ENCODE measurements around the gene DCDC1. TPM values are rescaled to one million over a fixed set of nuclear protein-coding genes. Genes with fewer than 3 reads are reported as not detected.

Gene DCDC1
- total RNA-seq, 1 experiment from 2014 or later: 0.22 TPM

DNA sequence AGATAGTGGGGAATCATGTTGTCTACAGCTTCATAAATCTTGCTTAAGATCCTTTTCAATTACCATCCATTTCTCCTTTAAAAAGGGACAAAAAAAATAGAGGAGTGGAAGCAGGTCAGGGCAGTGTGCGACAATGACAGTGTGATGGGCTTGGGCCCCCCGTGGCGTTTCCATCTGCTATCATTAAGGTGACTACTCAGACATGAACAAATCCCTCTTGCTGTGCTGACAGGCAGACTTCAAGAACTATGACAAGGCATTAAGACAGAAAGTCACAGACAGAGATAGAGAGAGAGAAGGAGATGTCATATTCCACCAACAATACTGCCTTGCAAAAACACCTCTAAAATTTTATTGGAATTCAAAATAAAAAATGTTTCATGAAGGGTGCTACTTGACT lies 263.2 kb downstream of the DCDC1 start:
- H3K9me3 Mint-ChIP-seq: no peaks in the 10 kb centered on the region
- ChIA-PET CTCF (interaction anchor here (0.6 to 3.1 kb wide), 62 partner anchors 9 to 1069 kb away, joined by 3 to 82 read pairs (median 5); partner anchors contain the start of genes DCDC1 and DNAJC24), POLR2A (no interaction called here)
- ATAC-seq (peak; percentile 25; the same call in 1 of the 2 replicates), DNase-seq (ENCODE audit: low spot score) (no peak)
- peaks cover 15% of the 10 kb centered on the region for H3K4me1 Mint-ChIP-seq
- H3K4me3 Mint-ChIP-seq: no peak overlapping the region
- H3K36me3 Mint-ChIP-seq: no peaks in the 10 kb centered on the region
- no peak overlapping the region for H3K27ac Mint-ChIP-seq
- H3K27me3 Mint-ChIP-seq (ENCODE audit: low read depth): no peaks in the 10 kb centered on the region
- TF ChIP-seq TP53 (CRISPR knock-in tag; IDR thresholded peaks at IDR 0.05) (no peak), RELA (CRISPR knock-in tag; IDR thresholded peaks at IDR 0.05; ENCODE audit: borderline replicate concordance) (no peak), ELF4 (CRISPR knock-in tag; IDR thresholded peaks at IDR 0.05; ENCODE audit: low read depth) (no peak), ATF1 (CRISPR knock-in tag; IDR thresholded peaks at IDR 0.05) (no peak), ZBTB21 (CRISPR knock-in tag; IDR thresholded peaks at IDR 0.05; ENCODE audit: borderline replicate concordance) (no peak), ZNF671 (CRISPR knock-in tag; IDR thresholded peaks at IDR 0.05) (no peak), HMGA2 (CRISPR knock-in tag; IDR thresholded peaks at IDR 0.05) (no peak), ETV6 (CRISPR knock-in tag; IDR thresholded peaks at IDR 0.05) (no peak), NFATC4 (CRISPR knock-in tag; IDR thresholded peaks at IDR 0.05) (no peak)
- TF ChIP-seq, protein P1, sequence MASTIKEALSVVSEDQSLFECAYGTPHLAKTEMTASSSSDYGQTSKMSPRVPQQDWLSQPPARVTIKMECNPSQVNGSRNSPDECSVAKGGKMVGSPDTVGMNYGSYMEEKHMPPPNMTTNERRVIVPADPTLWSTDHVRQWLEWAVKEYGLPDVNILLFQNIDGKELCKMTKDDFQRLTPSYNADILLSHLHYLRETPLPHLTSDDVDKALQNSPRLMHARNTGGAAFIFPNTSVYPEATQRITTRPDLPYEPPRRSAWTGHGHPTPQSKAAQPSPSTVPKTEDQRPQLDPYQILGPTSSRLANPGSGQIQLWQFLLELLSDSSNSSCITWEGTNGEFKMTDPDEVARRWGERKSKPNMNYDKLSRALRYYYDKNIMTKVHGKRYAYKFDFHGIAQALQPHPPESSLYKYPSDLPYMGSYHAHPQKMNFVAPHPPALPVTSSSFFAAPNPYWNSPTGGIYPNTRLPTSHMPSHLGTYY (CRISPR knock-in tag; IDR thresholded peaks at IDR 0.05): no peak
- TF ChIP-seq, protein P2, sequence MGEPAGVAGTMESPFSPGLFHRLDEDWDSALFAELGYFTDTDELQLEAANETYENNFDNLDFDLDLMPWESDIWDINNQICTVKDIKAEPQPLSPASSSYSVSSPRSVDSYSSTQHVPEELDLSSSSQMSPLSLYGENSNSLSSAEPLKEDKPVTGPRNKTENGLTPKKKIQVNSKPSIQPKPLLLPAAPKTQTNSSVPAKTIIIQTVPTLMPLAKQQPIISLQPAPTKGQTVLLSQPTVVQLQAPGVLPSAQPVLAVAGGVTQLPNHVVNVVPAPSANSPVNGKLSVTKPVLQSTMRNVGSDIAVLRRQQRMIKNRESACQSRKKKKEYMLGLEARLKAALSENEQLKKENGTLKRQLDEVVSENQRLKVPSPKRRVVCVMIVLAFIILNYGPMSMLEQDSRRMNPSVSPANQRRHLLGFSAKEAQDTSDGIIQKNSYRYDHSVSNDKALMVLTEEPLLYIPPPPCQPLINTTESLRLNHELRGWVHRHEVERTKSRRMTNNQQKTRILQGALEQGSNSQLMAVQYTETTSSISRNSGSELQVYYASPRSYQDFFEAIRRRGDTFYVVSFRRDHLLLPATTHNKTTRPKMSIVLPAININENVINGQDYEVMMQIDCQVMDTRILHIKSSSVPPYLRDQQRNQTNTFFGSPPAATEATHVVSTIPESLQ (CRISPR knock-in tag; IDR thresholded peaks at IDR 0.05): no peak
- TF ChIP-seq, protein P3, sequence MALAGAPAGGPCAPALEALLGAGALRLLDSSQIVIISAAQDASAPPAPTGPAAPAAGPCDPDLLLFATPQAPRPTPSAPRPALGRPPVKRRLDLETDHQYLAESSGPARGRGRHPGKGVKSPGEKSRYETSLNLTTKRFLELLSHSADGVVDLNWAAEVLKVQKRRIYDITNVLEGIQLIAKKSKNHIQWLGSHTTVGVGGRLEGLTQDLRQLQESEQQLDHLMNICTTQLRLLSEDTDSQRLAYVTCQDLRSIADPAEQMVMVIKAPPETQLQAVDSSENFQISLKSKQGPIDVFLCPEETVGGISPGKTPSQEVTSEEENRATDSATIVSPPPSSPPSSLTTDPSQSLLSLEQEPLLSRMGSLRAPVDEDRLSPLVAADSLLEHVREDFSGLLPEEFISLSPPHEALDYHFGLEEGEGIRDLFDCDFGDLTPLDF (CRISPR knock-in tag; IDR thresholded peaks at IDR 0.05): no peak

DNA sequence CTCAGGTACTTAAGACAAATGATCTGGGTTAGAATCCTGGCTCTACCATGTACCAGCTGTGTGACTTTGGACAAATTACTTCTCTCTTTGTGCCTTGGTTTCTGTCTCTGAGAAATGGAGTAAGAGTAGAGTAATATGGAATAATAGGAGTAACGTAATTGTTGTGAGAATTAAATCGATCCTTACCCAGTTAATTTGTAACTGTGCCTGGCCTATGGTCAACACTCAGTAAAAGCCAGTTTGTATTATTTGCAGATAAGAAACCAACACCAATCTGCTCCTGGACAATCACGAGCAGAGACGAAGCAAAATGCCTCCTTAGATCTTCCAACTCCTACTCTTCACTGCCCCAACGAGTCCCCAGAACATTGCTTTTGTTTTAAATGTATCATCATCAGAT lies 266.7 kb downstream of the DCDC1 start:
- ATAC-seq: no peak
- POLR2A ChIA-PET: no interaction called here
- DNase-seq (ENCODE audit: low spot score): no peak
- TF ChIP-seq NFYB (CRISPR knock-in tag; conservative IDR thresholded peaks at IDR 0.05; ENCODE audit: low read depth) (no peak), NFATC4 (CRISPR knock-in tag; IDR thresholded peaks at IDR 0.05) (no peak), TP53 (CRISPR knock-in tag; IDR thresholded peaks at IDR 0.05) (no peak), ZNF317 (CRISPR knock-in tag; IDR thresholded peaks at IDR 0.05; ENCODE audit: borderline replicate concordance, low read depth) (no peak), IRF2 (CRISPR knock-in tag; IDR thresholded peaks at IDR 0.05; ENCODE audit: borderline replicate concordance, low read depth) (no peak), ZNF396 (CRISPR knock-in tag; IDR thresholded peaks at IDR 0.05; ENCODE audit: borderline replicate concordance) (no peak)
- TF ChIP-seq, protein P4, sequence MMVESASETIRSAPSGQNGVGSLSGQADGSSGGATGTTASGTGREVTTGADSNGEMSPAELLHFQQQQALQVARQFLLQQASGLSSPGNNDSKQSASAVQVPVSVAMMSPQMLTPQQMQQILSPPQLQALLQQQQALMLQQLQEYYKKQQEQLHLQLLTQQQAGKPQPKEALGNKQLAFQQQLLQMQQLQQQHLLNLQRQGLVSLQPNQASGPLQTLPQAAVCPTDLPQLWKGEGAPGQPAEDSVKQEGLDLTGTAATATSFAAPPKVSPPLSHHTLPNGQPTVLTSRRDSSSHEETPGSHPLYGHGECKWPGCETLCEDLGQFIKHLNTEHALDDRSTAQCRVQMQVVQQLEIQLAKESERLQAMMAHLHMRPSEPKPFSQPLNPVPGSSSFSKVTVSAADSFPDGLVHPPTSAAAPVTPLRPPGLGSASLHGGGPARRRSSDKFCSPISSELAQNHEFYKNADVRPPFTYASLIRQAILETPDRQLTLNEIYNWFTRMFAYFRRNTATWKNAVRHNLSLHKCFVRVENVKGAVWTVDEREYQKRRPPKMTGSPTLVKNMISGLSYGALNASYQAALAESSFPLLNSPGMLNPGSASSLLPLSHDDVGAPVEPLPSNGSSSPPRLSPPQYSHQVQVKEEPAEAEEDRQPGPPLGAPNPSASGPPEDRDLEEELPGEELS (CRISPR knock-in tag; IDR thresholded peaks at IDR 0.05): no peak
- TF ChIP-seq, protein P5, sequence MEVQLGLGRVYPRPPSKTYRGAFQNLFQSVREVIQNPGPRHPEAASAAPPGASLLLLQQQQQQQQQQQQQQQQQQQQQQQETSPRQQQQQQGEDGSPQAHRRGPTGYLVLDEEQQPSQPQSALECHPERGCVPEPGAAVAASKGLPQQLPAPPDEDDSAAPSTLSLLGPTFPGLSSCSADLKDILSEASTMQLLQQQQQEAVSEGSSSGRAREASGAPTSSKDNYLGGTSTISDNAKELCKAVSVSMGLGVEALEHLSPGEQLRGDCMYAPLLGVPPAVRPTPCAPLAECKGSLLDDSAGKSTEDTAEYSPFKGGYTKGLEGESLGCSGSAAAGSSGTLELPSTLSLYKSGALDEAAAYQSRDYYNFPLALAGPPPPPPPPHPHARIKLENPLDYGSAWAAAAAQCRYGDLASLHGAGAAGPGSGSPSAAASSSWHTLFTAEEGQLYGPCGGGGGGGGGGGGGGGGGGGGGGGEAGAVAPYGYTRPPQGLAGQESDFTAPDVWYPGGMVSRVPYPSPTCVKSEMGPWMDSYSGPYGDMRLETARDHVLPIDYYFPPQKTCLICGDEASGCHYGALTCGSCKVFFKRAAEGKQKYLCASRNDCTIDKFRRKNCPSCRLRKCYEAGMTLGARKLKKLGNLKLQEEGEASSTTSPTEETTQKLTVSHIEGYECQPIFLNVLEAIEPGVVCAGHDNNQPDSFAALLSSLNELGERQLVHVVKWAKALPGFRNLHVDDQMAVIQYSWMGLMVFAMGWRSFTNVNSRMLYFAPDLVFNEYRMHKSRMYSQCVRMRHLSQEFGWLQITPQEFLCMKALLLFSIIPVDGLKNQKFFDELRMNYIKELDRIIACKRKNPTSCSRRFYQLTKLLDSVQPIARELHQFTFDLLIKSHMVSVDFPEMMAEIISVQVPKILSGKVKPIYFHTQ (CRISPR knock-in tag; IDR thresholded peaks at IDR 0.05): no peak
- TF ChIP-seq, protein P6, sequence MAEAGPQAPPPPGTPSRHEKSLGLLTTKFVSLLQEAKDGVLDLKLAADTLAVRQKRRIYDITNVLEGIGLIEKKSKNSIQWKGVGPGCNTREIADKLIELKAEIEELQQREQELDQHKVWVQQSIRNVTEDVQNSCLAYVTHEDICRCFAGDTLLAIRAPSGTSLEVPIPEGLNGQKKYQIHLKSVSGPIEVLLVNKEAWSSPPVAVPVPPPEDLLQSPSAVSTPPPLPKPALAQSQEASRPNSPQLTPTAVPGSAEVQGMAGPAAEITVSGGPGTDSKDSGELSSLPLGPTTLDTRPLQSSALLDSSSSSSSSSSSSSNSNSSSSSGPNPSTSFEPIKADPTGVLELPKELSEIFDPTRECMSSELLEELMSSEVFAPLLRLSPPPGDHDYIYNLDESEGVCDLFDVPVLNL (CRISPR knock-in tag; IDR thresholded peaks at IDR 0.05; ENCODE audit: borderline replicate concordance, low read depth): no peak
- TF ChIP-seq, protein P7, sequence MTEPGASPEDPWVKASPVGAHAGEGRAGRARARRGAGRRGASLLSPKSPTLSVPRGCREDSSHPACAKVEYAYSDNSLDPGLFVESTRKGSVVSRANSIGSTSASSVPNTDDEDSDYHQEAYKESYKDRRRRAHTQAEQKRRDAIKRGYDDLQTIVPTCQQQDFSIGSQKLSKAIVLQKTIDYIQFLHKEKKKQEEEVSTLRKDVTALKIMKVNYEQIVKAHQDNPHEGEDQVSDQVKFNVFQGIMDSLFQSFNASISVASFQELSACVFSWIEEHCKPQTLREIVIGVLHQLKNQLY (CRISPR knock-in tag; IDR thresholded peaks at IDR 0.05): no peak
- TF ChIP-seq, protein P8, sequence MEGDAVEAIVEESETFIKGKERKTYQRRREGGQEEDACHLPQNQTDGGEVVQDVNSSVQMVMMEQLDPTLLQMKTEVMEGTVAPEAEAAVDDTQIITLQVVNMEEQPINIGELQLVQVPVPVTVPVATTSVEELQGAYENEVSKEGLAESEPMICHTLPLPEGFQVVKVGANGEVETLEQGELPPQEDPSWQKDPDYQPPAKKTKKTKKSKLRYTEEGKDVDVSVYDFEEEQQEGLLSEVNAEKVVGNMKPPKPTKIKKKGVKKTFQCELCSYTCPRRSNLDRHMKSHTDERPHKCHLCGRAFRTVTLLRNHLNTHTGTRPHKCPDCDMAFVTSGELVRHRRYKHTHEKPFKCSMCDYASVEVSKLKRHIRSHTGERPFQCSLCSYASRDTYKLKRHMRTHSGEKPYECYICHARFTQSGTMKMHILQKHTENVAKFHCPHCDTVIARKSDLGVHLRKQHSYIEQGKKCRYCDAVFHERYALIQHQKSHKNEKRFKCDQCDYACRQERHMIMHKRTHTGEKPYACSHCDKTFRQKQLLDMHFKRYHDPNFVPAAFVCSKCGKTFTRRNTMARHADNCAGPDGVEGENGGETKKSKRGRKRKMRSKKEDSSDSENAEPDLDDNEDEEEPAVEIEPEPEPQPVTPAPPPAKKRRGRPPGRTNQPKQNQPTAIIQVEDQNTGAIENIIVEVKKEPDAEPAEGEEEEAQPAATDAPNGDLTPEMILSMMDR (IDR thresholded peaks at IDR 0.05): no peak
- TF ChIP-seq, protein P9, sequence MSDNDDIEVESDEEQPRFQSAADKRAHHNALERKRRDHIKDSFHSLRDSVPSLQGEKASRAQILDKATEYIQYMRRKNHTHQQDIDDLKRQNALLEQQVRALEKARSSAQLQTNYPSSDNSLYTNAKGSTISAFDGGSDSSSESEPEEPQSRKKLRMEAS (CRISPR knock-in tag; IDR thresholded peaks at IDR 0.05): no peak

More for the DNA sequence above, 266.7 kb downstream of the DCDC1 start:
- Mint-ChIP-seq H3K27ac (no peak overlapping the region), H3K36me3 (no peaks in the 10 kb centered on the region), H3K4me1 (0 out of 2 replicates have a peak, but pooled peaks cover 3% of the 10 kb centered on the region), H3K4me3 (no peak overlapping the region), H3K9me3 (no peaks in the 10 kb centered on the region), H3K27me3 (ENCODE audit: low read depth) (no peaks in the 10 kb centered on the region)
- CTCF ChIA-PET: no interaction called here

Measured in WTC11 (cell line).